OCI-LY7 (cell line): ENCODE data around the gene SAFB2. TPM values are rescaled to one million over a fixed set of nuclear protein-coding genes. Genes with fewer than 3 reads are reported as not detected.

Experiments used
- BruUV-seq: library from RNA; stranded (reverse); fragments of 400-500 nt; replicated peaks from 2 replicates; lab custom pipeline; 2021; lab: Mats Ljungman, UMichigan
- CTCF ChIA-PET: fragments of 300-600 bp; sonication (Branson Sonifier 250); formaldehyde crosslinking; loops from one replicate; lab custom pipeline; 2022; ENCODE audit warnings: antibody characterized with exemption; ENCODE audit not compliant: unreplicated experiment; lab: Charles Lee
- POLR2A ChIA-PET: fragments of 300-600 bp; sonication (Branson Sonifier 250); formaldehyde crosslinking; loops from one replicate; lab custom pipeline; 2022; ENCODE audit warnings: antibody characterized with exemption; lab: Charles Lee
- DNase-seq: peaks from one replicate; pipeline ENCODE4 v3.0.0-alpha.2; 2015; ENCODE audit warnings: low spot score
- H2AFZ ChIP-seq: fragments of 200-600 bp; sonication (generic), shearing (Covaris generic); 2 replicates; pipeline ENCODE4 v1.6.1; 2014; ENCODE audit warnings: mild to moderate bottlenecking, antibody characterized with exemption, low read length, moderate library complexity
- H3K27ac ChIP-seq: fragments of 200-600 bp; sonication (generic); 2 replicates; pipeline ENCODE4 v1.5.1; 2014; ENCODE audit warnings: mixed run types, low read depth, mild to moderate bottlenecking, moderate library complexity, low read length, inconsistent platforms; ENCODE audit not compliant: poor library complexity, severe bottlenecking
- H3K36me3 ChIP-seq: fragments of 200-600 bp; sonication (generic); 2 replicates; pipeline ENCODE4 v1.6.1; 2014; ENCODE audit warnings: mild to moderate bottlenecking, antibody characterized with exemption, low read length, moderate library complexity, mixed read lengths; ENCODE audit not compliant: insufficient read depth
- H3K4me1 ChIP-seq: fragments of 200-600 bp; sonication (generic); 2 replicates; pipeline ENCODE4 v1.5.1; 2014; ENCODE audit warnings: mild to moderate bottlenecking, low read length; ENCODE audit not compliant: insufficient read depth, poor library complexity, severe bottlenecking
- H3K4me2 ChIP-seq: fragments of 200-600 bp; sonication (generic); 2 replicates; pipeline ENCODE4 v1.6.1; 2014; ENCODE audit warnings: mild to moderate bottlenecking, low read length
- H3K4me3 ChIP-seq: fragments of 200-600 bp; sonication (generic); 2 replicates; pipeline ENCODE4 v1.5.1; 2014; ENCODE audit warnings: mild to moderate bottlenecking, low read depth, low read length; ENCODE audit not compliant: poor library complexity, severe bottlenecking
- H3K79me2 ChIP-seq: fragments of 200-600 bp; sonication (generic); 2 replicates; pipeline ENCODE4 v1.6.1; 2016; ENCODE audit warnings: low read depth, mild to moderate bottlenecking, low read length, moderate library complexity, mixed read lengths; ENCODE audit not compliant: insufficient read depth
- H3K9me2 ChIP-seq: fragments of 200-600 bp; sonication (generic); 2 replicates; pipeline ENCODE4 v1.6.1; 2016; ENCODE audit warnings: mild to moderate bottlenecking, low read length, mixed read lengths; ENCODE audit not compliant: insufficient read depth
- H3K9me3 ChIP-seq: fragments of 200-600 bp; sonication (generic); 2 replicates; pipeline ENCODE4 v1.6.1; 2014; ENCODE audit warnings: mild to moderate bottlenecking, mixed run types, low read length, mixed read lengths
- H4K20me1 ChIP-seq: fragments of 200-600 bp; sonication (generic); 2 replicates; pipeline ENCODE4 v1.6.1; 2014; ENCODE audit warnings: mild to moderate bottlenecking, antibody characterized with exemption, low read length, moderate library complexity, mixed read lengths; ENCODE audit not compliant: insufficient read depth
- EZH2phosphoT487 ChIP-seq: fragments of 200-600 bp; sonication (generic); IDR thresholded peaks from 2 replicates; pipeline ENCODE4 v1.6.1; 2018; ENCODE audit warnings: low read depth, borderline replicate concordance, mild to moderate bottlenecking, mixed run types, antibody characterized with exemption, low read length, moderate library complexity, mixed read lengths
- intact Hi-C: fragments of 100-400 bp; cut with micrococcal nuclease; formaldehyde crosslinking; loops from one replicate; pipeline ENCODE4 v1.10.0; 2022; ENCODE audit not compliant: unreplicated experiment
- total RNA-seq, 2 experiments: library from RNA; depleted of rRNA in 1 of 2; stranded (reverse); fragments of >200 nt in 1 of 2; shearing (Covaris generic) in 1 of 2; gene quantifications; 2 replicates each; pipeline ENCODE4 v1.2.3, GENCODE V29; 2014 to 2022
- TF ChIP-seq, protein P1 (sequence below): fragments of 200-600 bp; sonication (generic); conservative IDR thresholded peaks from 2 replicates; pipeline ENCODE4 v1.5.1; 2014; ENCODE audit warnings: mild to moderate bottlenecking, antibody characterized with exemption, low read length, moderate library complexity, mixed read lengths

SAFB2 gene
- total RNA-seq, 2 experiments from 2014 or later, result 52.8 to 111 TPM

- CTCF ChIA-PET, result no interaction called here
- peak overlapping the region; percentile 14 for H3K27ac ChIP-seq
- no peak overlapping the region for H3K4me3 ChIP-seq
- POLR2A ChIA-PET, result interaction anchor here (0.5 kb wide), 1 partner anchor 139 kb away, joined by 3 read pairs; no protein-coding TSS in a partner anchor
- TF ChIP-seq EZH2phosphoT487, result no peak
- TF ChIP-seq, protein P1, sequence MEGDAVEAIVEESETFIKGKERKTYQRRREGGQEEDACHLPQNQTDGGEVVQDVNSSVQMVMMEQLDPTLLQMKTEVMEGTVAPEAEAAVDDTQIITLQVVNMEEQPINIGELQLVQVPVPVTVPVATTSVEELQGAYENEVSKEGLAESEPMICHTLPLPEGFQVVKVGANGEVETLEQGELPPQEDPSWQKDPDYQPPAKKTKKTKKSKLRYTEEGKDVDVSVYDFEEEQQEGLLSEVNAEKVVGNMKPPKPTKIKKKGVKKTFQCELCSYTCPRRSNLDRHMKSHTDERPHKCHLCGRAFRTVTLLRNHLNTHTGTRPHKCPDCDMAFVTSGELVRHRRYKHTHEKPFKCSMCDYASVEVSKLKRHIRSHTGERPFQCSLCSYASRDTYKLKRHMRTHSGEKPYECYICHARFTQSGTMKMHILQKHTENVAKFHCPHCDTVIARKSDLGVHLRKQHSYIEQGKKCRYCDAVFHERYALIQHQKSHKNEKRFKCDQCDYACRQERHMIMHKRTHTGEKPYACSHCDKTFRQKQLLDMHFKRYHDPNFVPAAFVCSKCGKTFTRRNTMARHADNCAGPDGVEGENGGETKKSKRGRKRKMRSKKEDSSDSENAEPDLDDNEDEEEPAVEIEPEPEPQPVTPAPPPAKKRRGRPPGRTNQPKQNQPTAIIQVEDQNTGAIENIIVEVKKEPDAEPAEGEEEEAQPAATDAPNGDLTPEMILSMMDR, result no peak
- intact Hi-C loops, result loop anchor here (10.0 kb wide), 2 partner anchors 166 to 346 kb away; partner anchors contain the start of genes DUS3L and RANBP3
- BruUV-seq, result no TSS peak
- peaks cover 95% of the 10 kb centered on the region for H3K36me3 ChIP-seq
- H3K9me2 ChIP-seq, result no peaks in the 10 kb centered on the region
- H3K9me3 ChIP-seq, result no peaks in the 10 kb centered on the region
- H3K4me2 ChIP-seq, result peak overlapping the region; percentile 27; the same call in 1 of the 2 replicates
- peaks cover 100% of the 10 kb centered on the region for H3K79me2 ChIP-seq
- DNase-seq, result no peak
- peaks cover 79% of the 10 kb centered on the region for H4K20me1 ChIP-seq
- no peak overlapping the region for H2AFZ ChIP-seq
- H3K4me1 ChIP-seq, result peaks cover 48% of the 10 kb centered on the region
Observed at GRCh38 chr19:5628461-5628860, 5.9 kb upstream of the SAFB2 start.

DNA sequence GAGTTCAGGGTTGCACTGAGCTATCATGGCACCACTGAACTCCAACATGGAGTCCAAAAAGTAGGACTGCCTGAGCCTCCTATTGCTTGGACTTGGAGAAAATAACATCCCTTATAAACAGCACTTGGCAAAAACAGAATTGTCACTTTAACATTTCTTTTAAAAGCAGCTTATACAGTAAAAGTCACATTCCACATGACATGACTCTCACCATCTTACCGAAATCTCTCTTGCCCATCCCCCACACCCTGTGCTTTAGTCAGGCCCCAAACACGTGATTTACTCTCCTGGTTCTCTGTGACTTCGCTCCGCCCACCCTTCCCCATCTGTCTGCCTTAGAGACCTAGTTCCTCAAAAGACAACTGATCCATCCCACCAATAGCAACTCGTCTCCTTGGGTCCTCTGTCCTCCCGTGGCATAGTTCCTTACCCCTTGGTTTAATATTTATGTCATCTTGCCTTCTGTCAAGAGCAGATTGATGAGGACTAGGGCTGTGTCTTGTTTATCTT, 4.9 kb upstream of the SAFB2 start:
- BruUV-seq, result no TSS peak
- H3K36me3 ChIP-seq, result peaks cover 87% of the 10 kb centered on the region
- intact Hi-C loops, result loop anchor here (10.0 kb wide), 2 partner anchors 167 to 347 kb away; partner anchors contain the start of genes DUS3L and RANBP3
- no peak overlapping the region for H2AFZ ChIP-seq
- ChIA-PET POLR2A (interaction anchor here (0.6 kb wide), 1 partner anchor 764 kb away, joined by 4 read pairs; no protein-coding TSS in a partner anchor), CTCF (no interaction called here)
- H4K20me1 ChIP-seq, result peaks cover 71% of the 10 kb centered on the region
- peaks cover 96% of the 10 kb centered on the region for H3K79me2 ChIP-seq
- peak overlapping the region; percentile 22 for H3K27ac ChIP-seq
- peaks cover 48% of the 10 kb centered on the region for H3K4me1 ChIP-seq
- no peaks in the 10 kb centered on the region for H3K9me3 ChIP-seq
- DNase-seq, result peak; percentile 81
- no peak for TF ChIP-seq EZH2phosphoT487
- TF ChIP-seq, protein P1, result no peak
- H3K4me3 ChIP-seq, result peak overlapping the region; percentile 21
- H3K4me2 ChIP-seq, result peak overlapping the region; percentile 99
- no peaks in the 10 kb centered on the region for H3K9me2 ChIP-seq

GRCh38 chr19:5625641-5626040, 3.1 kb upstream of the SAFB2 start:
- Histone ChIP-seq H3K4me1 (peaks cover 57% of the 10 kb centered on the region), H3K9me2 (no peaks in the 10 kb centered on the region), H3K4me3 (peak overlapping the region; percentile 95), H4K20me1 (peaks cover 66% of the 10 kb centered on the region), H3K27ac (peak overlapping the region; percentile 80), H3K4me2 (peak overlapping the region; percentile 99), H3K9me3 (no peaks in the 10 kb centered on the region), H3K79me2 (peaks cover 96% of the 10 kb centered on the region), H2AFZ (no peak overlapping the region), H3K36me3 (peaks cover 83% of the 10 kb centered on the region)
- no peak for DNase-seq
- no TSS peak for BruUV-seq
- intact Hi-C loops, result loop anchor here (10.0 kb wide), 2 partner anchors 169 to 349 kb away; partner anchors contain the start of genes DUS3L and RANBP3
- CTCF ChIA-PET, result no interaction called here
- TF ChIP-seq, protein P1, result no peak
- TF ChIP-seq EZH2phosphoT487, result no peak
- POLR2A ChIA-PET, result no interaction called here
